GM20431 (cell line): Measurements from ENCODE around the gene PHLPP2.

Experiments used
- in situ Hi-C: fragments of 300-500 bp; cut with MseI, MboI; formaldehyde crosslinking; loops from one replicate; pipeline ENCODE4 v1.15.0; 2020; ENCODE audit warnings: low sequenced_read_pairs; ENCODE audit not compliant: unreplicated experiment

PHLPP2 gene

GRCh38 chr16:71672125-71672524 is 52.4 kb downstream of the PHLPP2 start:
- in situ Hi-C loops, result no loop called here

DNA sequence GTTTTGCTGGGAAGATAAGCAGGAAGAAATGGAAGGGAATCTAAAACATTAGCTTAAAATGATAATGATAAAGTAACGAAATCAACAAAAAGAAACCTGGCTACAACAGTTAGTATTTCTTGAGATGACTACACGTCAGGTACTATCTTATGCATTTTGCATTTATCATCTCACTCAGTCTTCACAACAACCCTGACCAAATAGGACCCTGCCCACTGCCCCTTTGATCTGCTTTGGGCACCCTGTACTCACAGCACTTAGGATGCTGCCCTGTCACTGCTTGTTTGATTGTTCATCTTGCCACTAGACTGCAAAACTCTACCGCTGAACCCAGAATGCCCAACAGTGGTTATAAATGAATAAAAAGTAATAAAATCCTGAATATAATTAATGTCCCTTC is 53.3 kb downstream of the PHLPP2 start:
- in situ Hi-C loops, result no loop called here

DNA sequence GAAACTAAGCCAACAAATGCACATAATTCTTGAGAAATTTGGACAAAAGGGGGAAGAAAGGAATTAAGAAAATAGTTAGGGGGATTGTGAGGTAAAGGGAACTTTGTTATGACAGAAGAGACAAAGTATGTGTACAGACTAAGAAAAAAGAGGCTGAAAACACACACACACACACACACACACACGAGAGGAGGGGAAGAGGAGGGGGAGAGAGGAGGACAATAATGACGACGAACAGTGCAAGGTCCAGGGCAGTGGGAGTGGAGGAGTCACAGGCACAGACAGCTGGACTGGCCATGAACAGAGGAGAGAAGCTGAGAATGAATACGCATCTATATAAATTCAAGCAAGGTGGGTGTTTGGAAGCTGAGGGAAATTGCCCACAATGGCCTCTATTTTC is 54.0 kb downstream of the PHLPP2 start:
- in situ Hi-C loops, result no loop called here

GRCh38 chr16:71669926-71670536 is 54.5 kb downstream of the PHLPP2 start:
- in situ Hi-C loops, result no loop called here

DNA sequence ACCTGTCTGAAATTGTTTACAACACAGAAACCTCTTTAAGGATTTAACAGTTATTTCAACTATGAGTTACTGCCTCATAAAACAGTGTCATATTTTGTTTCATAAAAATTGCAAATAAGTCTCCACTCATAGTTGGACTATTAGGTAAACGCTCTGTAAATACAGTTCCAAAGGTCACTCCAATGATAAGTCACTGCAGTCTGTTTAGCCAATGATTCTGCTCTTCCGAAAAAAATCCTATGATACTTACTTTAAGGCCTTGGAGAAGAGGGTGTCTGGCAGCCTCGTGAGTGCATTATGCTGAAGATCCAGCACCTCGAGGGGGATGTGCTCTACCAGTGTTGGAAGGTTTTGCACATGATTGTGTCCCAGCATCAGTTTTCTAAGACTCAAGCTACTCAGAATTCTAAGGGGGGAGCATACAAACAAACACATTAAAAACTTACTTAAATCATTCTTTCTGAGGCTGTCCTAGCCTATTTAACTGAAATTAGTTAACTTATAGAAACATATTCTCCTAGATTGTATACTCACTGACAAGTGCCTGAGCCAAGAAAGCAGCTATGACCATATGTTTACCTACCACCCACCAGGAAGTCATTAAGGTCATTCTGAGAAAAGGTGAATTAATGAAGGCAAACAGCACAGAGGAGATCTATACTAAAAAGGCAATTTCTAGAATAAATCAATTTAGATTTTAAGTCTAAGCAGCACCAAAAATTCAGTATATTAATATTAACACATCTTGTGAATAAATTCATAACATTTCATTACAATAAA is 57.4 kb downstream of the PHLPP2 start:
- in situ Hi-C loops, result no loop called here

DNA sequence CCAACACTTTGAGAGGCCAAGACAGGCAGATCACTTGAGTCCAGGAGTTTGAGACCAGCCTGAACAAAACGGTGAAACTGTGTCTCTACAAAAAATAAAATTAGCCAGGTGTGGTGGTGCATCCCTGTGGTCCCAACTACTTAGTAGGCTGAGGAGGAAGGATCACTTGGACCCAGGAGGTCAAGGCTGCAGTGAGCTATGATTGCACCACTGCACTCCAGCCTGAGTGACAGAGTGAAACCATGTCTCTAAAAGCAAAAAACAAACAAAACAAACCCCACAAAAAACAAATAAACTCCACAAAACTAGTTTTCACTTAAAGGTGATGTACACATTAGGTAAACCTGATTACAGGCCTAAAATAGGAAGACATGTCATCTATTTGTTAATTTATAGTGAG is 58.2 kb downstream of the PHLPP2 start:
- in situ Hi-C loops, result no loop called here

DNA sequence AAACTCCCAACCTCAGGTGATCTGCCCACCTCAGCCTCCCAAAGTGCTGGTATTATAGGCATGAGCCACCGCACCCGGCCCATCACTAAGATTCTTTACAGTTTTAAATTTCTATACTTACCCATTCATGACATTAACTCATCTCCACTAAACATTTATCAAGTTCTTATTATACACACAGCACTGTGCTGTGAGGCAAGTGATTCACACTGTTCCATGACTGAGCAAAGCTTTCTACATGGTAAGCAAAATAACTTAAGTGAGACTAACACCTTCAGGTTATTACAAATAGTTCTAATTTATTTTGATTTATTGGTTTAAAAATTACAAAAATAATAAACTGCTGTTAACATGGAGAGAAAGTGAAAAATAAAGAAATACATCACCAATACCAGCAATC is 65.0 kb downstream of the PHLPP2 start:
- in situ Hi-C loops, result no loop called here

DNA sequence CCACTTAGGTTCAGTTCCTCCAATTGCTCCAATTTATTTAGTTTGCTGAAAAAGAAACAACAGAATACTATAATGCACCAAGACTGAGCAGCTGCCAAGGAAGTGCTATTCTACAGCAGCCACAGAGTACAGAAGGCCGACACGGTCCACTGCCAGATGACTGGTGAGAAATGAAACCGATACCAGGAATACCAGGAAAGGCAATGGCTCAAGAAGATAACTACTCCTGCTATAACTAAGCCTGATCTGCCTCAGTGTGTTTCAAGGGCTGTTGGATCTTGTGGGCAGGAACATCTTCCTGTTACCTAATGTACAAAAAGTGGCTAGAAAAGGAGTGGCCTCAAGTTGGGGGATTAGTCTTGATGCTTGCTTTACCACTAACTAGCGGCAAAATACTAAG is 65.7 kb downstream of the PHLPP2 start:
- in situ Hi-C loops, result no loop called here

GRCh38 chr16:71649704-71650103 is 74.8 kb downstream of the PHLPP2 start:
- in situ Hi-C loops, result loop anchor here (10.0 to 25.0 kb wide), 2 partner anchors 88 to 305 kb away; no protein-coding TSS in a partner anchor

GRCh38 chr16:71648921-71649320 is 75.6 kb downstream of the PHLPP2 start:
- in situ Hi-C loops, result loop anchor here (10.0 to 25.0 kb wide), 2 partner anchors 88 to 306 kb away; no protein-coding TSS in a partner anchor

- in situ Hi-C loops, result loop anchor here (10.0 to 25.0 kb wide), 2 partner anchors 89 to 307 kb away; no protein-coding TSS in a partner anchor
These were observed 76.3 kb downstream of the PHLPP2 start for GRCh38 chr16:71648162-71648561.

- in situ Hi-C loops, result loop anchor here (10.0 to 25.0 kb wide), 2 partner anchors 90 to 307 kb away; no protein-coding TSS in a partner anchor
These were observed 77.1 kb downstream of the PHLPP2 start for GRCh38 chr16:71647391-71647790.

GRCh38 chr16:71645450-71645849 is 79.1 kb downstream of the PHLPP2 start:
- in situ Hi-C loops, result loop anchor here (10.0 to 25.0 kb wide), 2 partner anchors 92 to 309 kb away; no protein-coding TSS in a partner anchor

DNA sequence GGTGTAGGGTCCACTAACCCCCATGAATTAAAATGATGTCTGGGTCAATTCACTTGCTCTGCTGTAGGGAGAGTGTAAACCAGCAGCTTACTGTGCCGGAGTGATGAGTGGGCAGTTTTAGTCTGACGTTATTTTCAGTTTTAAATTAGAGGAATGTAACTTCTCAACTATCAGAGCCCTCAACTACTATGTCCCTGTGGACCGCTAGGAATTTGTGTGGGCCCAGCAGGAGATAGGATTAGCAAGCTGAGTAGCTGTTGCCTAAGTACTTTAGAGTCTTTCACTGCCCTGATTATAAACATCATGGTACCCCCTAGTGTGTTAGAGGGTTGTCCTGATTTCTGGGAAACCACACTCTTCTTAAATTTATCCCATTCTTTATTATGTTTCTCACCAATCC is 87.1 kb downstream of the PHLPP2 start:
- in situ Hi-C loops, result loop anchor here (25.0 kb wide), 1 partner anchor 100 kb away; no protein-coding TSS in a partner anchor

GRCh38 chr16:71635632-71636031 is 88.9 kb downstream of the PHLPP2 start:
- in situ Hi-C loops, result loop anchor here (25.0 kb wide), 1 partner anchor 102 kb away; no protein-coding TSS in a partner anchor

DNA sequence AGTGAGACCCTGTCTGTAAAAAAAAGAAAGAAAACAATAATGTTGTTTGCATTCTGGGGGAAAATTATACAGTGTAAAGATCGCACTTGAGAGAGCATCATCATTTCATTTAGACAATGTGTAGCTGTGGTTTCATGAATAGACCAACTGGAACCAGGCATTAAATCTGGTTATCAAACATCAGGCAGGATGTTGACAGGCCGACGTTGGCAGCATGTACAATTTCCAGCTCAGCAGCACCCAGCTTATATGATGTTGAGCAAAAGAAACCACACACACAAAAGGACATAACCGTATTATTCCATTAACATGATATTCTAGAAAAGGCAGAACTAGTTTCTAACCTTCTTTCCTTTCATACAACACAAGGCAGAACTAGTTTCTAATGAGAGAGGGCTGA is 92.7 kb downstream of the PHLPP2 start:
- in situ Hi-C loops, result loop anchor here (25.0 kb wide), 1 partner anchor 106 kb away; no protein-coding TSS in a partner anchor

- in situ Hi-C loops, result loop anchor here (25.0 kb wide), 1 partner anchor 106 kb away; no protein-coding TSS in a partner anchor
These were observed 93.7 kb downstream of the PHLPP2 start for GRCh38 chr16:71630808-71631207.

- in situ Hi-C loops, result loop anchor here (25.0 kb wide), 1 partner anchor 108 kb away; no protein-coding TSS in a partner anchor
These were observed 95.1 kb downstream of the PHLPP2 start for GRCh38 chr16:71629278-71630016.

- in situ Hi-C loops, result loop anchor here (25.0 kb wide), 1 partner anchor 108 kb away; no protein-coding TSS in a partner anchor
These were observed 95.7 kb downstream of the PHLPP2 start for GRCh38 chr16:71628810-71629209.

DNA sequence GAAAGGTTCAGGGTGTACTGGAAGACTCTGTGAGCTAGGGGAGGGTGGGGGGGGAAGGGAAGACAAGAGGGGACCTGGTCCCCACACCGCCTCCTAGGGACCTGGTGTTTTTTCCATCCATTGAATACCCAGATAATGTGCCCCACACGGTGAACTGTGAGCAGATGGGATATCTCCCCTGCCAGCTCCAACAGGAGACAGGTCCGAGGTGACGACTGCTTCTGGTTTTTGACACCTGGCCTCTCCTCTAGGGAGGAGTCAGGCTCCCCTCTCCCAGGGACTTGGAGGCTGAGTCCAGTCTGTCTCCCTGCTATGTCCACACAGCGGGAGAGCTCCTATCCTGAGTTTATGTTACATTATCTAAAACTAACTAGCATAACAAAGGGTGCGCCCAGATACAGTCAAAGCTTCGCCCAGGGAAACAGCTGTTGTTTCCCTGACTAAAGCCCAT is 96.7 kb downstream of the PHLPP2 start:
- in situ Hi-C loops, result loop anchor here (25.0 kb wide), 1 partner anchor 110 kb away; no protein-coding TSS in a partner anchor
